CD4-positive, CD25-positive, alpha-beta regulatory T cell (primary cell): ENCODE results near the gene HAGH. TPM values are rescaled to one million over a fixed set of nuclear protein-coding genes. Genes with fewer than 3 reads are reported as not detected.

ENCODE experiments used
- ATAC-seq, 2 donors: fragments of 150-1000 bp; cut with Tn5 transposase; one replicate each; pipeline ENCODE4 v1.10.0; 2021; ENCODE audit warnings: low read depth in 2 of 2, moderate number of reproducible peaks in 2 of 2, moderate library complexity in 1 of 2
- DNase-seq, 3 donors: peaks; one replicate each; pipeline versions ENCODE4 v3.0.0 to v3.0.0-alpha.2; 2012 to 2022; ENCODE audit warnings: mixed read lengths in 1 of 3
- H3K27ac ChIP-seq: one replicate; pipeline ENCODE4 v1.7.0; 2013; ENCODE audit warnings: mild to moderate bottlenecking, low read length; ENCODE audit not compliant: insufficient read depth, poor library complexity, severe bottlenecking
- H3K27me3 ChIP-seq: one replicate; pipeline ENCODE4 v1.7.0; 2013; ENCODE audit warnings: low read length; ENCODE audit not compliant: control insufficient read depth, insufficient read depth
- H3K36me3 ChIP-seq: one replicate; pipeline ENCODE4 v1.7.0; 2013; ENCODE audit warnings: mild to moderate bottlenecking, low read length, moderate library complexity; ENCODE audit not compliant: control insufficient read depth, insufficient read depth
- H3K4me1 ChIP-seq: 2 replicates; pipeline ENCODE4 v1.7.0; 2013; ENCODE audit warnings: mild to moderate bottlenecking, low read length; ENCODE audit not compliant: insufficient read depth, control insufficient read depth, poor library complexity, severe bottlenecking
- H3K4me3 ChIP-seq: one replicate; pipeline ENCODE4 v1.7.0; 2013; ENCODE audit warnings: low read depth, mild to moderate bottlenecking, low read length, moderate library complexity
- H3K9me3 ChIP-seq, 2 experiments: 1 replicate in 1 of 2; 2 replicates in 1 of 2; pipeline ENCODE4 v1.7.0; 2013; ENCODE audit warnings: low read length in 2 of 2, mild to moderate bottlenecking in 1 of 2, moderate library complexity in 1 of 2; ENCODE audit not compliant: control insufficient read depth in 2 of 2
- H3K27ac Mint-ChIP-seq, 3 donors: one replicate each; pipeline ENCODE4 v1.8.0; 2020 to 2022; ENCODE audit warnings: mild to moderate bottlenecking in 3 of 3, mixed read lengths in 3 of 3, moderate library complexity in 2 of 3
- H3K27me3 Mint-ChIP-seq: one replicate; pipeline ENCODE4 v1.8.0; 2022; ENCODE audit warnings: mild to moderate bottlenecking, mixed read lengths
- H3K36me3 Mint-ChIP-seq: one replicate; pipeline ENCODE4 v1.8.0; 2020; ENCODE audit warnings: mixed read lengths
- H3K4me1 Mint-ChIP-seq, 4 donors: one replicate each; pipeline ENCODE4 v1.8.0; 2020 to 2022; ENCODE audit warnings: mixed read lengths in 4 of 4, mild to moderate bottlenecking in 1 of 4
- H3K4me3 Mint-ChIP-seq, 4 donors: one replicate each; pipeline ENCODE4 v1.8.0; 2020 to 2022; ENCODE audit warnings: mild to moderate bottlenecking in 4 of 4, mixed read lengths in 4 of 4, moderate library complexity in 3 of 4
- H3K9me3 Mint-ChIP-seq, 7 donors: one replicate each; pipeline ENCODE4 v1.8.0; 2020 to 2022; ENCODE audit warnings: mixed read lengths in 7 of 7, mild to moderate bottlenecking in 3 of 7, moderate library complexity in 2 of 7
- polyA plus RNA-seq, 4 donors: library from polyadenylated mRNA; unstranded; fragments of 300-500 nt; fragmentation: Illumina TruSeq; gene quantifications; one replicate each; pipeline ENCODE4 v1.2.3, GENCODE V29; 2021
- total RNA-seq: library from RNA; stranded (reverse); gene quantifications from one replicate; pipeline ENCODE4 v1.2.3, GENCODE V29; 2022

HAGH gene
- total and polyA plus RNA-seq, 5 donors from 2014 or later: 36.1 to 69.1 (median 46.4) TPM

- Mint-ChIP-seq H3K9me3 (no peaks in the 10 kb centered on the region), H3K36me3 (peaks cover 4% of the 10 kb centered on the region), H3K27ac (no peak overlapping the region), H3K4me1 (peaks cover 0 to 27% (median 8%) of the 10 kb centered on the region in 4 donors), H3K4me3 (no peak overlapping the region), H3K27me3 (no peaks in the 10 kb centered on the region)
- peaks cover 26% of the 10 kb centered on the region for H3K4me1 ChIP-seq
- H3K9me3 ChIP-seq: no peaks in the 10 kb centered on the region
- H3K27me3 ChIP-seq: no peaks in the 10 kb centered on the region
- no peak for DNase-seq
- no peak overlapping the region for H3K27ac ChIP-seq
- H3K4me3 ChIP-seq: no peak overlapping the region
- H3K36me3 ChIP-seq: peaks cover 20% of the 10 kb centered on the region
- no peak for ATAC-seq
These were observed 39.1 kb downstream of the HAGH start for GRCh38 chr16:1787322-1788094.

DNA sequence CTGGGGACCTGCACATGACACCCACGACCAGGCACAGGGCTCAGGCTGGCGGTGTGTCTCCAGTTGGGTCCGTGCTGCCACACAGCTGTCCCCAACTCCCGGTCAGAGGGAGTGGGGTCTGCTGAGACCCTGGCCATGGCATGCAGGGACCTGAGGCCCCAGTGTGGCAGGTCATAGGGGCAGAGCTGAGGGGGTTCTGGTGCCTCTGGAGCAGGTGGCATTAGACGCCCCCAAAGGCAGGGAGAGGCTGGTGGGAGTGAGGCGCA, 39.6 kb downstream of the HAGH start:
- Mint-ChIP-seq H3K4me1 (peaks cover 0 to 28% (median 8%) of the 10 kb centered on the region in 4 donors), H3K9me3 (no peaks in the 10 kb centered on the region), H3K36me3 (peaks cover 4% of the 10 kb centered on the region), H3K27me3 (no peaks in the 10 kb centered on the region), H3K4me3 (no peak overlapping the region), H3K27ac (no peak overlapping the region)
- Histone ChIP-seq H3K9me3 (no peaks in the 10 kb centered on the region), H3K27me3 (no peaks in the 10 kb centered on the region), H3K4me3 (no peak overlapping the region), H3K27ac (no peak overlapping the region), H3K4me1 (peaks cover 27% of the 10 kb centered on the region), H3K36me3 (peaks cover 20% of the 10 kb centered on the region)
- ATAC-seq (no peak), DNase-seq (no peak)

GRCh38 chr16:1786242-1787055, 40.2 kb downstream of the HAGH start:
- Histone ChIP-seq H3K4me1 (peaks cover 32% of the 10 kb centered on the region), H3K4me3 (no peak overlapping the region), H3K9me3 (no peaks in the 10 kb centered on the region), H3K27me3 (no peaks in the 10 kb centered on the region), H3K36me3 (peaks cover 20% of the 10 kb centered on the region), H3K27ac (no peak overlapping the region)
- no peak overlapping the region for H3K27ac Mint-ChIP-seq
- DNase-seq: no peak
- no peaks in the 10 kb centered on the region for H3K27me3 Mint-ChIP-seq
- peaks cover 0 to 33% (median 9%) of the 10 kb centered on the region in 4 donors for H3K4me1 Mint-ChIP-seq
- no peak for ATAC-seq
- H3K4me3 Mint-ChIP-seq: no peak overlapping the region
- peaks cover 4% of the 10 kb centered on the region for H3K36me3 Mint-ChIP-seq
- no peaks in the 10 kb centered on the region for H3K9me3 Mint-ChIP-seq

DNA sequence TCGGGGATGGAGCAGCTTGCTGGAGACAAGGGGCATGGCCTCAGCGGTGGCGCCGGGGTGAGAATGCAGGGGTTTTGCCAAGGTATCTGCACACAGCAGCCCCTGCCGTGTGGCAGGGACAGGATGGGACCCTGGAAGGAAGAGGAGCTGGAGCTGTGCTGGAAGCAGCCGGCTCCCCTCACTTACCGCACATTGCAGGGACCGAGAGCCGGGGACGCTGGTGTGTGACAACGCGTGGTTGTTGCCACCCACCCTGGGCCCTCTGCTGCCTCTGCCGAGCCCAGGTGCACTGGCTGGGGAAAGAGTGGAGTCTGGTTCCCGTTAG, 40.8 kb downstream of the HAGH start:
- H3K9me3 ChIP-seq: no peaks in the 10 kb centered on the region
- H3K27ac ChIP-seq: no peak overlapping the region
- Mint-ChIP-seq H3K4me1 (peaks cover 0 to 39% (median 9%) of the 10 kb centered on the region in 4 donors), H3K27ac (no peak overlapping the region), H3K27me3 (no peaks in the 10 kb centered on the region), H3K36me3 (peaks cover 4% of the 10 kb centered on the region), H3K4me3 (peak overlapping the region in 1 of 4 donors; percentile 7), H3K9me3 (no peaks in the 10 kb centered on the region)
- peaks cover 20% of the 10 kb centered on the region for H3K36me3 ChIP-seq
- H3K4me1 ChIP-seq: peaks cover 39% of the 10 kb centered on the region
- DNase-seq (no peak), ATAC-seq (no peak)
- no peak overlapping the region for H3K4me3 ChIP-seq
- H3K27me3 ChIP-seq: no peaks in the 10 kb centered on the region

DNA sequence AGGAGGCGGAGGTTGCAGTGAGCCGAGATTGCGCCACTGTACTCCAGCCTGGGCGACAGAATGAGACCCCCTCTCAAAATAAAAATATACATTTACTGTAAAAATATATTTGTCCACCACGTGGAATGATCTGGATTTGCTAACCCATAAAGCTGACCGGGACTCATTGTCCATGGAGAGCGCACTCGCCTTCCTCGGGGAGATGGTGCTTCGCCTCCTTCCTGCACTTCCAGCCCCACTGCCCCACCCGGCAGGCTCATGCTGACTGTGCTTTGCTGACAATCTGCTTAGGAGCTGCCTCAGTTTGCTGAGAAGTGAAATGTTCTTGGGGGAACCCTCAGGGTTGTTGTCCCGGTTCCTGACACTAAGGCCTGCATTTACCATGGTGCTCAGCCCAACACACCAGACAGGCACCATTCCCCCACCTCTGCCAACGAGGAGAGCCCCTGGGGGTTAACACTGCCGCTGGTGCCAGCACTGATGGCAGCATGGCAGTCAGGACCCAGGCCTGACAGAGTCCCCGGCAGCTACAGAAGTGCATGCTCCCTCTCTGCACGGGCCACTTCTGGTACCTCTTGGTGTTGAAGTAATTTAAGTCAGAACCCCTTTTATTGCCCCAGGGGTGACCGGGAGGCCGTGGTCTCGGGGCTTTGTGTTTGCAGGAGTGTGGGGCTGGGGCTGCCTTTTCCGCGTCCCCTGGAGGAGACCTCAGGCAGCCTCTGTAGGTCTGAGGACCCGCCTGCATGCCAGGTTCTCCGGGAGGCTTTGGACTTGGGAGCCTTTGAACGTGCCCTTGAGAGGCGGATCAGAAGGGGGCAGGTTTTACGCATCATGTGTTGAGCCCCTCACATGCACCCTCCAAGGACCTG, 41.4 kb downstream of the HAGH start:
- H3K27me3 ChIP-seq: no peaks in the 10 kb centered on the region
- peaks cover 0 to 40% (median 9%) of the 10 kb centered on the region in 4 donors for H3K4me1 Mint-ChIP-seq
- H3K27me3 Mint-ChIP-seq: no peaks in the 10 kb centered on the region
- no peaks in the 10 kb centered on the region for H3K9me3 ChIP-seq
- DNase-seq (no peak), ATAC-seq (no peak)
- H3K36me3 Mint-ChIP-seq: peaks cover 4% of the 10 kb centered on the region
- no peak overlapping the region for H3K27ac Mint-ChIP-seq
- H3K27ac ChIP-seq: no peak overlapping the region
- peak overlapping the region; percentile 51 to 73 (median 64) for H3K4me3 Mint-ChIP-seq
- no peaks in the 10 kb centered on the region for H3K9me3 Mint-ChIP-seq
- H3K36me3 ChIP-seq: peaks cover 22% of the 10 kb centered on the region
- H3K4me1 ChIP-seq: peaks cover 39% of the 10 kb centered on the region
- H3K4me3 ChIP-seq: no peak overlapping the region

GRCh38 chr16:1782408-1783264, 44.0 kb downstream of the HAGH start, which contains the start of the genes NUBP2 and SPSB3:
TSS of gene NUBP2 (plus strand) at chr16:1782960. CDS start at chr16:1783021, 61 bp downstream.
TSS of gene SPSB3 (minus strand) at chr16:1782571. CDS start at chr16:1781483, 1,088 bp downstream.
- peak within 1 kb of the TSS; percentile 87 to 95 (median 94) for H3K27ac Mint-ChIP-seq
- Histone ChIP-seq H3K27me3 (no peaks in the 10 kb centered on the region), H3K36me3 (peaks cover 17% of the 10 kb centered on the region), H3K9me3 (no peaks in the 10 kb centered on the region), H3K4me3 (peak within 1 kb of the TSS; percentile 78), H3K4me1 (peaks cover 39% of the 10 kb centered on the region), H3K27ac (peak within 1 kb of the TSS; percentile 74)
- no peaks in the 10 kb centered on the region for H3K9me3 Mint-ChIP-seq
- H3K4me3 Mint-ChIP-seq: peak within 1 kb of the TSS; percentile 93 to 96 (median 95)
- DNase-seq: peak; percentile 98 to 100 (median 99)
- peak; percentile 88 to 89 for ATAC-seq
- no peaks in the 10 kb centered on the region for H3K36me3 Mint-ChIP-seq
- no peaks in the 10 kb centered on the region for H3K27me3 Mint-ChIP-seq
- peaks cover 0 to 39% (median 6%) of the 10 kb centered on the region in 4 donors for H3K4me1 Mint-ChIP-seq
